ENCODE data around the gene CAPN3. TPM values are rescaled to one million over a fixed set of nuclear protein-coding genes. Genes with fewer than 3 reads are reported as not detected.

The CAPN3 gene
- total RNA-seq: 100 to 1,000 TPM; 430 to 720 TPM

GRCh38 chr15:42359249-42359648 lies at the start of gene CAPN3:
CAPN3 (plus strand) TSS chr15:42359501; CDS start chr15:42359806, 305 bp downstream.

Small RNAs within 50 kb of the gene (small RNA-seq; reads per million reads assigned to genes)
- 0 to 0.06 reads per million in 2 donors for gene RNU6-188P

Other genes with a start within 250 kb of the CAPN3 start
- gene PLA2G4F, start 202.9 kb upstream of the CAPN3 start, total RNA-seq: not detected
- 10 to 100 TPM; 51.6 to 53.7 TPM for gene VPS39, start 151.2 kb upstream of the CAPN3 start, total RNA-seq
- 10 to 100 TPM; 38.9 to 42.3 TPM for gene GANC, start 86.3 kb upstream of the CAPN3 start, total RNA-seq
- 10 to 100 TPM; 83.3 to 94.3 TPM for gene TMEM87A, start 86.1 kb upstream of the CAPN3 start, total RNA-seq
- gene ZNF106, start 131.6 kb downstream of the CAPN3 start, total RNA-seq: 100 to 1,000 TPM; 174 to 229 TPM
- 100 to 1,000 TPM in 1 of 2 donors, 10 to 100 TPM in 1; 94.3 to 103 TPM for gene SNAP23, start 136.1 kb downstream of the CAPN3 start, total RNA-seq
- 10 to 100 TPM; 16.2 to 21.6 TPM for gene LRRC57, start 189.3 kb downstream of the CAPN3 start, total RNA-seq
- gene HAUS2, start 189.3 kb downstream of the CAPN3 start, total RNA-seq: 10 to 100 TPM; 12.7 to 23.6 TPM
- 1 to 10 TPM; 6.0 to 8.3 TPM for gene STARD9, start 216.1 kb downstream of the CAPN3 start, total RNA-seq

Measured in melanocyte of skin (primary cell).